ENCODE results near the gene RPL19. TPM values are rescaled to one million over a fixed set of nuclear protein-coding genes. Genes with fewer than 3 reads are reported as not detected.

Gene RPL19
- total and polyA plus RNA-seq, 2 experiments from 2014 or later: 903 to 1,500 TPM

- Histone ChIP-seq H3K79me2 (ENCODE audit: insufficient read depth) (no peaks in the 10 kb centered on the region), H3K9me2 (ENCODE audit: insufficient read depth) (no peaks in the 10 kb centered on the region), H3F3A (ENCODE audit: insufficient read depth) (no peaks in the 10 kb centered on the region), H3K27ac (no peak overlapping the region), H3K27me3 (replicated peaks; ENCODE audit: insufficient read depth) (no peaks in the 10 kb centered on the region), H3K9ac (no peak overlapping the region), H3K9me3 (ENCODE audit: low read depth) (no peaks in the 10 kb centered on the region), H3K4me2 (ENCODE audit: unreplicated experiment) (no peak overlapping the region), H3K4me3 (no peak overlapping the region), H3K36me3 (ENCODE audit: low read depth) (peaks cover 10% of the 10 kb centered on the region; the same call in 1 of the 2 replicates), H4K20me1 (ENCODE audit: insufficient read depth) (no peaks in the 10 kb centered on the region), H3K4me1 (ENCODE audit: insufficient read depth) (no peaks in the 10 kb centered on the region), H2AFZ (no peak overlapping the region)
- TF ChIP-seq EZH2 (IDR thresholded peaks at IDR 0.05; ENCODE audit: insufficient read depth, poor library complexity, severe bottlenecking): no peak
- TF ChIP-seq EZH2phosphoT487 (IDR thresholded peaks at IDR 0.05; ENCODE audit: insufficient read depth, low read depth): no peak
- DNase-seq: no peak
- WGBS, 2 experiments (ENCODE audit: low coverage in 1 of 2, low lambda C conversion rate in 2 of 2, missing lambda C conversion rate in 2 of 2): 66 to 68% methylated on average over 5 of the region's 5 CpGs
- in situ Hi-C loops (cut with MboI): no loop called here
Observed at GRCh38 chr17:39173080-39173479, 27.0 kb upstream of the RPL19 start.

- Histone ChIP-seq H3K9me2 (ENCODE audit: insufficient read depth) (no peaks in the 10 kb centered on the region), H3K27me3 (replicated peaks; ENCODE audit: insufficient read depth) (no peaks in the 10 kb centered on the region), H3K4me1 (ENCODE audit: insufficient read depth) (peaks cover 6% of the 10 kb centered on the region; the same call in 1 of the 2 replicates), H3K27ac (no peak overlapping the region), H3K79me2 (ENCODE audit: insufficient read depth) (no peaks in the 10 kb centered on the region), H3K9ac (no peak overlapping the region), H2AFZ (no peak overlapping the region), H3K9me3 (ENCODE audit: low read depth) (no peaks in the 10 kb centered on the region), H4K20me1 (ENCODE audit: insufficient read depth) (no peaks in the 10 kb centered on the region), H3F3A (ENCODE audit: insufficient read depth) (peaks cover 2% of the 10 kb centered on the region; the same call in 1 of the 2 replicates), H3K4me3 (no peak overlapping the region), H3K36me3 (ENCODE audit: low read depth) (peaks cover 10% of the 10 kb centered on the region; the same call in 1 of the 2 replicates), H3K4me2 (ENCODE audit: unreplicated experiment) (no peak overlapping the region)
- in situ Hi-C loops (cut with MboI): no loop called here
- no peak for DNase-seq
- TF ChIP-seq EZH2phosphoT487 (IDR thresholded peaks at IDR 0.05; ENCODE audit: insufficient read depth, low read depth) (no peak), EZH2 (IDR thresholded peaks at IDR 0.05; ENCODE audit: insufficient read depth, poor library complexity, severe bottlenecking) (no peak)
- 44 to 63% methylated on average over 8 to 10 of the region's 10 CpGs for WGBS, 2 experiments (ENCODE audit: low coverage in 1 of 2, low lambda C conversion rate in 2 of 2, missing lambda C conversion rate in 2 of 2)
Observed at GRCh38 chr17:39173526-39174274, 26.4 kb upstream of the RPL19 start.

- H3K4me2 ChIP-seq (ENCODE audit: unreplicated experiment): no peak overlapping the region
- H3K9ac ChIP-seq: no peak overlapping the region
- in situ Hi-C loops (cut with MboI): no loop called here
- no peaks in the 10 kb centered on the region for H4K20me1 ChIP-seq (ENCODE audit: insufficient read depth)
- 64 to 67% methylated on average over 34 of the region's 35 CpGs for WGBS, 2 experiments (ENCODE audit: low coverage in 1 of 2, low lambda C conversion rate in 2 of 2, missing lambda C conversion rate in 2 of 2)
- no peak overlapping the region for H3K4me3 ChIP-seq
- no peaks in the 10 kb centered on the region for H3K9me3 ChIP-seq (ENCODE audit: low read depth)
- H3K79me2 ChIP-seq (ENCODE audit: insufficient read depth): no peaks in the 10 kb centered on the region
- peaks cover 7% of the 10 kb centered on the region; the same call in 1 of the 2 replicates for H3F3A ChIP-seq (ENCODE audit: insufficient read depth)
- peaks cover 8% of the 10 kb centered on the region; the same call in 1 of the 2 replicates for H3K4me1 ChIP-seq (ENCODE audit: insufficient read depth)
- no peaks in the 10 kb centered on the region for H3K27me3 ChIP-seq (replicated peaks; ENCODE audit: insufficient read depth)
- DNase-seq: peak; percentile 79
- H3K9me2 ChIP-seq (ENCODE audit: insufficient read depth): no peaks in the 10 kb centered on the region
- TF ChIP-seq EZH2 (IDR thresholded peaks at IDR 0.05; ENCODE audit: insufficient read depth, poor library complexity, severe bottlenecking): no peak
- no peak for TF ChIP-seq EZH2phosphoT487 (IDR thresholded peaks at IDR 0.05; ENCODE audit: insufficient read depth, low read depth)
- H2AFZ ChIP-seq: no peak overlapping the region
- H3K36me3 ChIP-seq (ENCODE audit: low read depth): peaks cover 10% of the 10 kb centered on the region; the same call in 1 of the 2 replicates
- no peak overlapping the region for H3K27ac ChIP-seq
Observed at GRCh38 chr17:39174920-39175694, 25.0 kb upstream of the RPL19 start.

GRCh38 chr17:39175695-39176093 lies 24.4 kb upstream of the RPL19 start:
- Histone ChIP-seq H3K79me2 (ENCODE audit: insufficient read depth) (no peaks in the 10 kb centered on the region), H3K27me3 (replicated peaks; ENCODE audit: insufficient read depth) (no peaks in the 10 kb centered on the region), H4K20me1 (ENCODE audit: insufficient read depth) (no peaks in the 10 kb centered on the region), H3K36me3 (ENCODE audit: low read depth) (peaks cover 10% of the 10 kb centered on the region; the same call in 1 of the 2 replicates), H2AFZ (no peak overlapping the region), H3K9ac (no peak overlapping the region), H3K4me2 (ENCODE audit: unreplicated experiment) (no peak overlapping the region), H3K27ac (no peak overlapping the region), H3K4me1 (ENCODE audit: insufficient read depth) (peaks cover 8% of the 10 kb centered on the region; the same call in 1 of the 2 replicates), H3K9me2 (ENCODE audit: insufficient read depth) (no peaks in the 10 kb centered on the region), H3K4me3 (no peak overlapping the region), H3K9me3 (ENCODE audit: low read depth) (no peaks in the 10 kb centered on the region), H3F3A (ENCODE audit: insufficient read depth) (peaks cover 12% of the 10 kb centered on the region; the same call in 1 of the 2 replicates)
- in situ Hi-C loops (cut with MboI): no loop called here
- TF ChIP-seq EZH2phosphoT487 (IDR thresholded peaks at IDR 0.05; ENCODE audit: insufficient read depth, low read depth): no peak
- TF ChIP-seq EZH2 (IDR thresholded peaks at IDR 0.05; ENCODE audit: insufficient read depth, poor library complexity, severe bottlenecking): no peak
- WGBS, 2 experiments (ENCODE audit: low coverage in 1 of 2, low lambda C conversion rate in 2 of 2, missing lambda C conversion rate in 2 of 2): 59 to 60% methylated on average over 10 of the region's 10 CpGs
- DNase-seq: peak; percentile 29

Measured in GM23248 (cell line).